CMK (cell line): ENCODE data around the gene ADRA2A.

Experiments
- DNase-seq: peaks from one replicate; pipeline ENCODE4 v3.0.0-alpha.2; 2010; ENCODE audit warnings: low read depth

ADRA2A gene

GRCh38 chr10:111110771-111111170 lies 33.9 kb downstream of the ADRA2A start:
- no peak for DNase-seq

GRCh38 chr10:111112333-111112732 lies 35.5 kb downstream of the ADRA2A start:
- no peak for DNase-seq

- no peak for DNase-seq
Measured at GRCh38 chr10:111113238-111113960, 36.6 kb downstream of the ADRA2A start.

GRCh38 chr10:111113961-111114757 lies 37.3 kb downstream of the ADRA2A start:
- peak; percentile 62 for DNase-seq

- DNase-seq: no peak
Measured at GRCh38 chr10:111114758-111115500, 38.1 kb downstream of the ADRA2A start.

GRCh38 chr10:111116211-111116610 lies 39.4 kb downstream of the ADRA2A start:
- DNase-seq: no peak

- DNase-seq: no peak
Measured at GRCh38 chr10:111116762-111117445, 40.1 kb downstream of the ADRA2A start.

GRCh38 chr10:111117528-111118277 lies 40.9 kb downstream of the ADRA2A start:
- DNase-seq: no peak

GRCh38 chr10:111118758-111119157 lies 41.9 kb downstream of the ADRA2A start:
- no peak for DNase-seq

GRCh38 chr10:111119637-111120036 lies 42.8 kb downstream of the ADRA2A start:
- no peak for DNase-seq

- DNase-seq: no peak
Measured at GRCh38 chr10:111122127-111122526, 45.3 kb downstream of the ADRA2A start.

GRCh38 chr10:111123883-111124282 lies 47.1 kb downstream of the ADRA2A start:
- DNase-seq: no peak

GRCh38 chr10:111125102-111125501 lies 48.3 kb downstream of the ADRA2A start:
- DNase-seq: no peak

- DNase-seq: no peak
Measured at GRCh38 chr10:111126077-111126476, 49.2 kb downstream of the ADRA2A start.

- peak; percentile 76 for DNase-seq
Measured at GRCh38 chr10:111127081-111127848, 50.4 kb downstream of the ADRA2A start.

- DNase-seq: no peak
Measured at GRCh38 chr10:111128331-111129180, 51.7 kb downstream of the ADRA2A start.

GRCh38 chr10:111129363-111129762 lies 52.5 kb downstream of the ADRA2A start:
- no peak for DNase-seq

- no peak for DNase-seq
Measured at GRCh38 chr10:111130471-111130870, 53.6 kb downstream of the ADRA2A start.
